H9 (cell line): ENCODE measurements around the gene GGTLC2. TPM values are rescaled to one million over a fixed set of nuclear protein-coding genes. Genes with fewer than 3 reads are reported as not detected.
A peak's percentile ranks its signal among the peaks of the same experiment; 100 is the strongest.

Experiments used
- DNase-seq: peaks from one replicate; pipeline ENCODE4 v3.0.0-alpha.2; 2017
- H2AFZ ChIP-seq: one replicate; pipeline ENCODE4 v1.6.1; 2013; ENCODE audit warnings: mild to moderate bottlenecking, low read length, control low read depth, moderate library complexity
- H2AK5ac ChIP-seq: 2 replicates; pipeline ENCODE4 v1.6.1; 2013; ENCODE audit warnings: low read length, control low read depth, mixed read lengths; ENCODE audit not compliant: insufficient read length
- H2BK120ac ChIP-seq: one replicate; pipeline ENCODE4 v1.6.1; 2013; ENCODE audit warnings: low read depth, mild to moderate bottlenecking, low read length, control low read depth, inconsistent platforms; ENCODE audit not compliant: poor library complexity, severe bottlenecking
- H2BK12ac ChIP-seq: 2 replicates; pipeline ENCODE4 v1.6.1; 2013; ENCODE audit warnings: low read length, control low read depth, mixed read lengths, low read depth; ENCODE audit not compliant: insufficient read length
- H2BK15ac ChIP-seq: 2 replicates; pipeline ENCODE4 v1.6.1; 2013; ENCODE audit warnings: low read depth, low read length, control low read depth
- H2BK20ac ChIP-seq: one replicate; pipeline ENCODE4 v1.6.1; 2013; ENCODE audit warnings: low read depth, mild to moderate bottlenecking, low read length, control low read depth, inconsistent platforms; ENCODE audit not compliant: poor library complexity, severe bottlenecking
- H2BK5ac ChIP-seq: 2 replicates; pipeline ENCODE4 v1.6.1; 2013; ENCODE audit warnings: low read length, control low read depth, mixed read lengths; ENCODE audit not compliant: insufficient read length
- H3K14ac ChIP-seq: 2 replicates; pipeline ENCODE4 v1.6.1; 2013; ENCODE audit warnings: low read length, control low read depth; ENCODE audit not compliant: insufficient read depth
- H3K18ac ChIP-seq: 2 replicates; pipeline ENCODE4 v1.6.1; 2013; ENCODE audit warnings: low read depth, mild to moderate bottlenecking, mixed read lengths, low read length, control low read depth; ENCODE audit not compliant: insufficient read length
- H3K23ac ChIP-seq: 2 replicates; pipeline ENCODE4 v1.6.1; 2013; ENCODE audit warnings: low read length, control low read depth, mixed read lengths, low read depth; ENCODE audit not compliant: insufficient read length
- H3K23me2 ChIP-seq: 2 replicates; pipeline ENCODE4 v1.6.1; 2013; ENCODE audit warnings: low read depth, mild to moderate bottlenecking, mixed read lengths, low read length, control low read depth; ENCODE audit not compliant: insufficient read length, poor library complexity, severe bottlenecking
- H3K27ac ChIP-seq: 2 replicates; pipeline ENCODE4 v1.5.1; 2013; ENCODE audit warnings: low read length, control low read depth, mixed read lengths, low read depth; ENCODE audit not compliant: insufficient read length
- H3K27me3 ChIP-seq: 2 replicates; pipeline ENCODE4 v1.6.1; 2013; ENCODE audit warnings: low read length, control low read depth, inconsistent platforms; ENCODE audit not compliant: insufficient read depth
- H3K4ac ChIP-seq: 2 replicates; pipeline ENCODE4 v1.6.1; 2013; ENCODE audit warnings: low read depth, mild to moderate bottlenecking, control low read depth, inconsistent platforms, low read length, moderate library complexity
- H3K4me1 ChIP-seq: 2 replicates; pipeline ENCODE4 v1.6.1; 2013; ENCODE audit warnings: low read length, control low read depth, inconsistent platforms; ENCODE audit not compliant: insufficient read depth
- H3K4me2 ChIP-seq: 2 replicates; pipeline ENCODE4 v1.6.1; 2013; ENCODE audit warnings: low read length, control low read depth, mixed read lengths; ENCODE audit not compliant: insufficient read length, insufficient read depth
- H3K56ac ChIP-seq: 2 replicates; pipeline ENCODE4 v1.6.1; 2013; ENCODE audit warnings: low read depth, mild to moderate bottlenecking, mixed read lengths, low read length, control low read depth; ENCODE audit not compliant: insufficient read length
- H3K79me1 ChIP-seq: 2 replicates; pipeline ENCODE4 v1.6.1; 2013; ENCODE audit warnings: low read depth, mild to moderate bottlenecking, moderate library complexity, low read length, control low read depth, inconsistent platforms; ENCODE audit not compliant: insufficient read depth, poor library complexity, severe bottlenecking
- H3K79me2 ChIP-seq: 2 replicates; pipeline ENCODE4 v1.6.1; 2013; ENCODE audit warnings: low read length, control low read depth, inconsistent platforms; ENCODE audit not compliant: insufficient read depth
- H3K9ac ChIP-seq: 2 replicates; pipeline ENCODE4 v1.6.1; 2013; ENCODE audit warnings: low read length, control low read depth, mixed read lengths; ENCODE audit not compliant: insufficient read length; ENCODE audit errors: extremely low read depth
- H3K9me3 ChIP-seq: one replicate; pipeline ENCODE4 v1.6.1; 2013; ENCODE audit warnings: low read depth, low read length, inconsistent platforms; ENCODE audit not compliant: control insufficient read depth
- H3T11ph ChIP-seq: one replicate; pipeline ENCODE4 v1.6.1; 2013; ENCODE audit warnings: mild to moderate bottlenecking, low read length, control low read depth, inconsistent platforms
- H4K20me1 ChIP-seq: one replicate; pipeline ENCODE4 v1.6.1; 2013; ENCODE audit not compliant: control insufficient read depth, insufficient read length, insufficient read depth
- H4K5ac ChIP-seq: 2 replicates; pipeline ENCODE4 v1.6.1; 2013; ENCODE audit warnings: low read depth, mild to moderate bottlenecking, mixed read lengths, low read length, control low read depth; ENCODE audit not compliant: insufficient read length
- H4K8ac ChIP-seq: replicated peaks from 2 replicates; pipeline ENCODE4 v1.6.1; 2013; ENCODE audit warnings: low read length, control low read depth, mixed read lengths, low read depth; ENCODE audit not compliant: insufficient read length
- H4K91ac ChIP-seq: 2 replicates; pipeline ENCODE4 v1.6.1; 2013; ENCODE audit warnings: low read depth, mild to moderate bottlenecking, moderate library complexity, mixed read lengths, low read length, control low read depth; ENCODE audit not compliant: insufficient read length
- H3K27ac Mint-ChIP-seq, 3 experiments: 2 replicates in 2 of 3; 3 replicates in 1 of 3; pipeline ENCODE4 v1.8.0; 2020 to 2021; ENCODE audit warnings: mixed read lengths in 3 of 3, mild to moderate bottlenecking in 1 of 3, moderate library complexity in 1 of 3
- H3K27me3 Mint-ChIP-seq: 2 replicates; pipeline ENCODE4 v1.8.0; 2021; ENCODE audit warnings: low read depth, mild to moderate bottlenecking, moderate library complexity, mixed read lengths
- H3K36me3 Mint-ChIP-seq, 3 experiments: 2 replicates in 2 of 3; 3 replicates in 1 of 3; pipeline ENCODE4 v1.8.0; 2020 to 2021; ENCODE audit warnings: low read depth in 3 of 3, mixed read lengths in 3 of 3; ENCODE audit not compliant: insufficient read depth in 1 of 3
- H3K4me1 Mint-ChIP-seq, 2 experiments: 2 replicates each; pipeline ENCODE4 v1.8.0; 2020; ENCODE audit warnings: mixed read lengths in 2 of 2
- H3K4me3 Mint-ChIP-seq, 2 experiments: 2 replicates in 1 of 2; 3 replicates in 1 of 2; pipeline ENCODE4 v1.8.0; 2020 to 2021; ENCODE audit warnings: mild to moderate bottlenecking in 2 of 2, mixed read lengths in 2 of 2, moderate library complexity in 1 of 2
- H3K9me3 Mint-ChIP-seq, 2 experiments: 2 replicates in 1 of 2; 3 replicates in 1 of 2; pipeline ENCODE4 v1.8.0; 2020; ENCODE audit warnings: mild to moderate bottlenecking in 2 of 2, mixed read lengths in 2 of 2, moderate library complexity in 1 of 2
- CTCF ChIP-seq: fragments of 200-600 bp; sonication (generic); conservative IDR thresholded peaks from 3 replicates; pipeline ENCODE4 v1.8.0; 2021; ENCODE audit warnings: antibody characterized with exemption, mild to moderate bottlenecking
- WGBS: extraction: QIAGEN DNeasy Blood & Tissue Kit; methylation state at CpG from one replicate; pipeline ENCODE4 v1.1.7; 2013; ENCODE audit warnings: missing lambda C conversion rate, low lambda C conversion rate, mixed read lengths; ENCODE audit not compliant: insufficient read length; ENCODE audit errors: extremely low coverage; 5-methylcytosine and 5-hydroxymethylcytosine counted together
- total RNA-seq: library from RNA; stranded (reverse); gene quantifications from 2 replicates; pipeline ENCODE4 v1.2.1, GENCODE V29; 2021

Gene GGTLC2
- total RNA-seq, 1 experiment from 2014 or later: not detected

DNA sequence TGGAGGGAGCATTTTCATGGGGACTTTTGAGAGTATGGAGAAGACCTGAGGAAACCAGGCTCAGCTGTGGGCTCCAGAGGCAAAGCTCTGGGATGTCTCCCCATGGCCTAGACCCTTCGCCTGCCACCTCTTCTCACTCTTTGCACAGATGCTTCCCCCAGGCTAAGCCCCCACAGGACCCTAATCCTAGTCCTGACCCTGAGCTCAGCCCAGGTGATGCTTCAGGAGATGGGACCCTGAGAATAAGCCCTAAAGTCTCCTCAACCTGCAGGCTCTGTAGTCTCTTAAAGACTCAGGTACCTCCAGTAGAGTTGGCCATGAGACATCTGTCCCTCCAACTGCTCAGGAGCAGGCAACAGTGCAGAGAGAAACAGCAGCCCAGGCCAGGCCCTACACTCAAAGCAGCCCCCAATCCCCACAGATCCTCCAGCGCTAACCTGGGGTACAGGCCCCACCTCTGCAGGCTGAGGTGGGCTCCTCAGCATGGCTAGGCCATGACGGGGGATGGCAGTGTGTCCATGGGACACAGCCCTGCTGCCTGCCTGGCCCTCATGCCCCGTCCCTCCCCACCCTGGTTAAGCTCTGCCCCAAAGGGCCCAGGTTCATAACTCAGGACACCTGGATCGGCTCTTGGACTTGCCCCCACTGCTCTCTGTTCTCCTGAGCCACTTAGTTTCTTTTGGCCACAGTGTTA, 39.4 kb downstream of the GGTLC2 start:
- no peak overlapping the region for H2BK120ac ChIP-seq
- no peak overlapping the region for H3K23ac ChIP-seq
- no peak overlapping the region for H4K8ac ChIP-seq
- H3K23me2 ChIP-seq: no peaks in the 10 kb centered on the region
- peaks cover 3 to 10% of the 10 kb centered on the region in 2 experiments; a peak in 4 of 5 replicates for H3K9me3 Mint-ChIP-seq
- TF ChIP-seq CTCF: no peak
- no peaks in the 10 kb centered on the region for H3K36me3 Mint-ChIP-seq
- no peak overlapping the region for H2AK5ac ChIP-seq
- no peak overlapping the region for H4K5ac ChIP-seq
- no peak overlapping the region for H3K18ac ChIP-seq
- H3K4me1 Mint-ChIP-seq: no peaks in the 10 kb centered on the region
- H2BK5ac ChIP-seq: no peak overlapping the region
- no peak overlapping the region for H2BK20ac ChIP-seq
- no peaks in the 10 kb centered on the region for H3K79me2 ChIP-seq
- H3K27ac ChIP-seq: no peak overlapping the region
- no peak overlapping the region for H4K91ac ChIP-seq
- DNase-seq: no peak
- H2BK15ac ChIP-seq: no peak overlapping the region
- H3K9me3 ChIP-seq: no peaks in the 10 kb centered on the region
- H3K27ac Mint-ChIP-seq: peak overlapping the region in 1 of 3 experiments; percentile 55; a peak in 1 of 7 replicates
- no CpG with 5 or more reads among the region's 5 CpGs for WGBS
- no peak overlapping the region for H3T11ph ChIP-seq
- peaks cover 96% of the 10 kb centered on the region for H3K27me3 Mint-ChIP-seq
- no peak overlapping the region for H3K9ac ChIP-seq
- H2AFZ ChIP-seq: no peak overlapping the region
- H3K14ac ChIP-seq: no peak overlapping the region; the same call in 1 of the 2 replicates
- no peaks in the 10 kb centered on the region for H3K4me1 ChIP-seq
- no peak overlapping the region for H3K56ac ChIP-seq
- H2BK12ac ChIP-seq: no peak overlapping the region
- H3K4me3 Mint-ChIP-seq: no peak overlapping the region
- no peak overlapping the region for H3K4ac ChIP-seq
- H4K20me1 ChIP-seq: no peaks in the 10 kb centered on the region
- peaks cover 11% of the 10 kb centered on the region; the same call in 1 of the 2 replicates for H3K27me3 ChIP-seq
- H3K79me1 ChIP-seq: no peaks in the 10 kb centered on the region
- H3K4me2 ChIP-seq: no peak overlapping the region
